SK-N-SH (cell line): ENCODE data around the gene KCNJ10. TPM values are rescaled to one million over a fixed set of nuclear protein-coding genes. Genes with fewer than 3 reads are reported as not detected.

Source experiments
- CTCF ChIA-PET: fragments of 300-600, 350-600 bp; formaldehyde crosslinking; extraction: SDS; loops from one replicate; lab custom pipeline; 2021; lab: Yijun Ruan, JAX
- POLR2A ChIA-PET: fragments of 350-600 bp; sonication (Branson Sonifier 250); formaldehyde crosslinking; extraction: SDS; loops from one replicate; lab custom pipeline; 2020; ENCODE audit warnings: antibody characterized with exemption, inconsistent platforms; lab: Yijun Ruan, JAX
- DNase-seq: peaks from one replicate; pipeline ENCODE4 v3.0.0; 2012
- H2AFZ ChIP-seq: fragments of 200-600 bp; sonication (generic); 2 replicates; pipeline ENCODE4 v1.8.1; 2016; ENCODE audit warnings: antibody characterized with exemption, mild to moderate bottlenecking, low read depth
- H3F3A ChIP-seq: fragments of 200-600 bp; sonication (generic); replicated peaks from 2 replicates; pipeline ENCODE3; 2016; ENCODE audit warnings: antibody characterized with exemption, mild to moderate bottlenecking; ENCODE audit not compliant: insufficient read depth
- H3K27ac ChIP-seq, 2 experiments: fragments of 200-500 bp in 1 of 2; fragments of 200-600 bp in 1 of 2; sonication (Bioruptor generic) in 1 of 2; sonication (generic), shearing (Covaris generic) in 1 of 2; 2 replicates each; pipeline versions ENCODE4 v1.5.1 to v1.6.1; 2014 to 2016; ENCODE audit warnings: low read depth in 2 of 2, inconsistent platforms in 1 of 2, low read length in 1 of 2, mild to moderate bottlenecking in 1 of 2, mixed read lengths in 1 of 2
- H3K27me3 ChIP-seq: fragments of 200-600 bp; sonication (generic), shearing (Covaris generic); 2 replicates; pipeline ENCODE4 v1.6.1; 2016; ENCODE audit warnings: mixed run types; ENCODE audit not compliant: insufficient read depth
- H3K36me3 ChIP-seq, 2 experiments: fragments of 200-500 bp in 1 of 2; fragments of 200-600 bp in 1 of 2; sonication (Bioruptor generic) in 1 of 2; sonication (generic) in 1 of 2; replicated peaks in 1 of 2; 2 replicates each; pipeline versions ENCODE3 to v1.5.1; 2014 to 2016; ENCODE audit warnings: low read length in 1 of 2, mild to moderate bottlenecking in 1 of 2; ENCODE audit not compliant: insufficient read depth in 2 of 2, control insufficient read depth in 1 of 2
- H3K4me1 ChIP-seq, 2 experiments: fragments of 200-500 bp in 1 of 2; fragments of 200-600 bp in 1 of 2; sonication (Bioruptor generic) in 1 of 2; sonication (generic), shearing (Covaris generic) in 1 of 2; 2 replicates each; pipeline versions ENCODE4 v1.5.1 to v1.6.1; 2014 to 2016; ENCODE audit warnings: low read depth in 1 of 2, low read length in 1 of 2, mixed run types in 1 of 2; ENCODE audit not compliant: insufficient read depth in 2 of 2, control insufficient read depth in 1 of 2
- H3K4me2 ChIP-seq: fragments of 200-600 bp; sonication (generic), shearing (Covaris generic); 2 replicates; pipeline ENCODE4 v1.6.1; 2017; ENCODE audit warnings: mixed run types
- H3K4me3 ChIP-seq, 2 experiments: fragments of 200-500 bp in 1 of 2; fragments of 200-600 bp in 1 of 2; sonication (Bioruptor generic) in 1 of 2; sonication (generic), shearing (Covaris generic) in 1 of 2; 2 replicates each; pipeline versions ENCODE4 v1.5.1 to v1.8.1; 2014 to 2016; ENCODE audit warnings: low read depth in 2 of 2, inconsistent platforms in 1 of 2, low read length in 1 of 2, mild to moderate bottlenecking in 1 of 2, mixed read lengths in 1 of 2, moderate library complexity in 1 of 2
- H3K79me2 ChIP-seq: fragments of 200-600 bp; sonication (generic); 2 replicates; pipeline ENCODE4 v1.8.1; 2017; ENCODE audit warnings: mild to moderate bottlenecking; ENCODE audit not compliant: insufficient read depth
- H3K9ac ChIP-seq: fragments of 200-600 bp; sonication (generic); 2 replicates; pipeline ENCODE4 v1.6.1; 2017; ENCODE audit warnings: mixed run types
- H3K9me2 ChIP-seq: fragments of 200-600 bp; sonication (generic); 2 replicates; pipeline ENCODE4 v1.6.1; 2017; ENCODE audit warnings: mixed run types
- H3K9me3 ChIP-seq: fragments of 200-600 bp; sonication (generic); 2 replicates; pipeline ENCODE4 v1.6.1; 2017; ENCODE audit warnings: mixed run types, mild to moderate bottlenecking, moderate library complexity
- H4K20me1 ChIP-seq: fragments of 200-600 bp; sonication (generic); 2 replicates; pipeline ENCODE4 v1.6.1; 2017; ENCODE audit warnings: mild to moderate bottlenecking, mixed run types; ENCODE audit not compliant: insufficient read depth
- CHD2 ChIP-seq: fragments of 150-350 bp; IDR thresholded peaks from 2 replicates; pipeline ENCODE4 v1.6.1; 2018; ENCODE audit warnings: low read length; ENCODE audit not compliant: partially characterized antibody
- CTCF ChIP-seq: fragments of 200-600 bp; sonication (generic); IDR thresholded peaks from 2 replicates; pipeline ENCODE4 v1.6.1; 2017; ENCODE audit warnings: antibody characterized with exemption, mild to moderate bottlenecking, moderate library complexity
- ELF1 ChIP-seq: IDR thresholded peaks from 2 replicates; pipeline ENCODE4 v1.4.0; 2012
- EZH2phosphoT487 ChIP-seq: fragments of 200-600 bp; sonication (generic); IDR thresholded peaks from 2 replicates; pipeline ENCODE4 v1.6.1; 2017; ENCODE audit warnings: low read depth, mixed run types, mild to moderate bottlenecking, antibody characterized with exemption, moderate library complexity, borderline replicate concordance
- FOSL2 ChIP-seq: IDR thresholded peaks from 2 replicates; pipeline ENCODE4 v1.4.0; 2012; ENCODE audit warnings: low read depth, mild to moderate bottlenecking, moderate library complexity, borderline replicate concordance
- GABPA ChIP-seq: IDR thresholded peaks from 2 replicates; pipeline ENCODE4 v1.4.0; 2012; ENCODE audit warnings: low read depth, mild to moderate bottlenecking
- MAX ChIP-seq: IDR thresholded peaks from 2 replicates; pipeline ENCODE4 v1.4.0; 2012; ENCODE audit warnings: low read depth
- MEF2A ChIP-seq: IDR thresholded peaks from 2 replicates; pipeline ENCODE4 v1.4.0; 2012; ENCODE audit warnings: low read depth, borderline replicate concordance
- MXI1 ChIP-seq: IDR thresholded peaks from 2 replicates; pipeline ENCODE4 v1.6.1; 2012; ENCODE audit warnings: mild to moderate bottlenecking, low read depth, low read length, improper control_type of control experiment
- PBX3 ChIP-seq: IDR thresholded peaks from 2 replicates; pipeline ENCODE4; 2012
- POLR2AphosphoS5 ChIP-seq: IDR thresholded peaks from 2 replicates; pipeline ENCODE4 v1.6.1; 2012; ENCODE audit warnings: low read depth, low read length
- RXRA ChIP-seq: IDR thresholded peaks from 2 replicates; pipeline ENCODE4 v1.4.0; 2012; ENCODE audit warnings: low read depth, mild to moderate bottlenecking, borderline replicate concordance
- ZBTB33 ChIP-seq: IDR thresholded peaks from 2 replicates; pipeline ENCODE4 v1.4.0; 2012; ENCODE audit warnings: low read depth, borderline replicate concordance
- WGBS: methylation state at CpG from one replicate; pipeline ENCODE4 v1.1.6; 2017; ENCODE audit warnings: low lambda C conversion rate; 5-methylcytosine and 5-hydroxymethylcytosine counted together
- polyA plus RNA-seq, 3 experiments: library from polyadenylated mRNA; depleted of rRNA; stranded (reverse); fragments of >200 nt; gene quantifications; 2 replicates each; pipeline ENCODE4 v1.2.3, GENCODE V29; 2012
- TF ChIP-seq, protein P1 (sequence below): IDR thresholded peaks from 2 replicates; pipeline ENCODE4 v1.4.0; 2012; ENCODE audit warnings: low read depth, borderline replicate concordance

Gene KCNJ10
- polyA plus RNA-seq, 1 of the 3 experiments (the other 2 are of a cell fraction): not detected

DNA sequence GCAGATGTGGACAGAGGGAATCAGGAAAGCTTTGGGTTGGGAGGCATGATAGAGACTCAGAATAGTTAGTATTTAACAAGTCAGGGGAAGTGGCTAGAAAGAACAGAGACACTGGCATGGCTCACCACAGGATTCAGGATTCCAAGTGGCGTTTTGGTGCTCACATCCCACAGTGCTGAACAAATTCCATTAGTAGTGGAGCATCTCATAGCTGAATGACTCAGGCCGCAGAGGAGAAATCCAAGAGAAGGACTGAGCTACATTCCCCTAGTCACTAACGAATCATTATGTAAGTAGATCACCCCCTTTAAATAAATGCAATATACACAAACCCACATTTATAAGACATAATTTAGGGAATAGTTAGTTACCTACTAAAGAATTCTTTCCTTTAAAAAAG, 6.3 kb upstream of the KCNJ10 start:
- H3K27me3 ChIP-seq: peaks cover 19% of the 10 kb centered on the region
- H2AFZ ChIP-seq: no peak overlapping the region
- H3F3A ChIP-seq: no peaks in the 10 kb centered on the region
- TF ChIP-seq CTCF (no peak), POLR2AphosphoS5 (no peak), MEF2A (no peak), FOSL2 (no peak), MAX (no peak), ELF1 (no peak), RXRA (no peak), PBX3 (no peak), GABPA (no peak), ZBTB33 (no peak)
- TF ChIP-seq, protein P1, sequence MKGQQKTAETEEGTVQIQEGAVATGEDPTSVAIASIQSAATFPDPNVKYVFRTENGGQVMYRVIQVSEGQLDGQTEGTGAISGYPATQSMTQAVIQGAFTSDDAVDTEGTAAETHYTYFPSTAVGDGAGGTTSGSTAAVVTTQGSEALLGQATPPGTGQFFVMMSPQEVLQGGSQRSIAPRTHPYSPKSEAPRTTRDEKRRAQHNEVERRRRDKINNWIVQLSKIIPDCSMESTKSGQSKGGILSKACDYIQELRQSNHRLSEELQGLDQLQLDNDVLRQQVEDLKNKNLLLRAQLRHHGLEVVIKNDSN: no peak
- ChIA-PET POLR2A (no interaction called here), CTCF (interaction anchor here (10.7 to 14.2 kb wide), 2 partner anchors 9 to 30 kb away, joined by 74 to 163 read pairs; no protein-coding TSS in a partner anchor)
- H3K79me2 ChIP-seq: no peaks in the 10 kb centered on the region
- H3K27ac ChIP-seq: no peak overlapping the region
- no peak overlapping the region for H3K9ac ChIP-seq
- H3K9me2 ChIP-seq: no peaks in the 10 kb centered on the region
- H3K4me1 ChIP-seq: peaks cover 0 to 5% of the 10 kb centered on the region in 2 experiments; a peak in 1 of 4 replicates
- WGBS: 56% methylated on average over 3 of the region's 3 CpGs
- no peaks in the 10 kb centered on the region for H4K20me1 ChIP-seq
- H3K4me2 ChIP-seq: no peak overlapping the region
- H3K36me3 ChIP-seq: no peaks in the 10 kb centered on the region
- H3K9me3 ChIP-seq: no peaks in the 10 kb centered on the region
- H3K4me3 ChIP-seq: no peak overlapping the region
- DNase-seq: no peak

DNA sequence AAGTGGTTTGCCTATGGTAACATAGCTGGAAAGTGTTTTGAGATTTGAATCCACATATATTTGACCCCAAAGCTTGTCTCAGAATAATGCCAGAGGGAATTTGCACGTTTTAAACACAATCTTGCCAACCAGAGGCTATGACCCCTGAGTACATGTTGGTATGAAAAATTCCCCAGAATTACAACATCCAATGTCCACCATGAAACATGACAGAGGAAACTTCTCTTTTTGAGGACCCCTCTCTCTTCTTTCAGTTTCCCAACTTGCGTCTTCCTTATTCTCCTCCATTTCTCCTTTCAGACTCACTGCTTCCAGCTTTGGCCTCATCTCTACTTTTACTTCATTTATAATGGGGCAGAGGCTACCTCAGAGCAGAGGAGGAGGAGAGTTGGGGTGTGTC, 5.9 kb upstream of the KCNJ10 start:
- H3K27ac ChIP-seq: no peak overlapping the region
- no peak overlapping the region for H3K9ac ChIP-seq
- no peaks in the 10 kb centered on the region for H3K9me3 ChIP-seq
- no peaks in the 10 kb centered on the region for H4K20me1 ChIP-seq
- H3K36me3 ChIP-seq: no peaks in the 10 kb centered on the region
- no peaks in the 10 kb centered on the region for H3K9me2 ChIP-seq
- no peak overlapping the region for H2AFZ ChIP-seq
- ChIA-PET CTCF (interaction anchor here (10.7 to 14.2 kb wide), 2 partner anchors 9 to 30 kb away, joined by 74 to 163 read pairs; no protein-coding TSS in a partner anchor), POLR2A (no interaction called here)
- no peak overlapping the region for H3K4me2 ChIP-seq
- 33% methylated on average over 2 of the region's 2 CpGs for WGBS
- H3K4me3 ChIP-seq: no peak overlapping the region
- peaks cover 16% of the 10 kb centered on the region for H3K27me3 ChIP-seq
- no peaks in the 10 kb centered on the region for H3K79me2 ChIP-seq
- no peak for DNase-seq
- TF ChIP-seq, protein P1: no peak
- TF ChIP-seq CHD2 (no peak), EZH2phosphoT487 (no peak), MXI1 (no peak)
- no peaks in the 10 kb centered on the region for H3F3A ChIP-seq
- peaks cover 0 to 2% of the 10 kb centered on the region in 2 experiments; a peak in 1 of 4 replicates for H3K4me1 ChIP-seq
